H9 (cell line): ENCODE data around the gene MOB3B. TPM values are rescaled to one million over a fixed set of nuclear protein-coding genes. Genes with fewer than 3 reads are reported as not detected.

Experiments used
- DNase-seq: peaks from one replicate; pipeline ENCODE4 v3.0.0-alpha.2; 2017
- H2AFZ ChIP-seq: one replicate; pipeline ENCODE4 v1.6.1; 2013; ENCODE audit warnings: mild to moderate bottlenecking, low read length, control low read depth, moderate library complexity
- H2AK5ac ChIP-seq: 2 replicates; pipeline ENCODE4 v1.6.1; 2013; ENCODE audit warnings: low read length, control low read depth, mixed read lengths; ENCODE audit not compliant: insufficient read length
- H2BK120ac ChIP-seq: one replicate; pipeline ENCODE4 v1.6.1; 2013; ENCODE audit warnings: low read depth, mild to moderate bottlenecking, low read length, control low read depth, inconsistent platforms; ENCODE audit not compliant: poor library complexity, severe bottlenecking
- H2BK12ac ChIP-seq: 2 replicates; pipeline ENCODE4 v1.6.1; 2013; ENCODE audit warnings: low read length, control low read depth, mixed read lengths, low read depth; ENCODE audit not compliant: insufficient read length
- H2BK15ac ChIP-seq: 2 replicates; pipeline ENCODE4 v1.6.1; 2013; ENCODE audit warnings: low read depth, low read length, control low read depth
- H2BK20ac ChIP-seq: one replicate; pipeline ENCODE4 v1.6.1; 2013; ENCODE audit warnings: low read depth, mild to moderate bottlenecking, low read length, control low read depth, inconsistent platforms; ENCODE audit not compliant: poor library complexity, severe bottlenecking
- H2BK5ac ChIP-seq: 2 replicates; pipeline ENCODE4 v1.6.1; 2013; ENCODE audit warnings: low read length, control low read depth, mixed read lengths; ENCODE audit not compliant: insufficient read length
- H3K14ac ChIP-seq: 2 replicates; pipeline ENCODE4 v1.6.1; 2013; ENCODE audit warnings: low read length, control low read depth; ENCODE audit not compliant: insufficient read depth
- H3K18ac ChIP-seq: 2 replicates; pipeline ENCODE4 v1.6.1; 2013; ENCODE audit warnings: low read depth, mild to moderate bottlenecking, mixed read lengths, low read length, control low read depth; ENCODE audit not compliant: insufficient read length
- H3K23ac ChIP-seq: 2 replicates; pipeline ENCODE4 v1.6.1; 2013; ENCODE audit warnings: low read length, control low read depth, mixed read lengths, low read depth; ENCODE audit not compliant: insufficient read length
- H3K23me2 ChIP-seq: 2 replicates; pipeline ENCODE4 v1.6.1; 2013; ENCODE audit warnings: low read depth, mild to moderate bottlenecking, mixed read lengths, low read length, control low read depth; ENCODE audit not compliant: insufficient read length, poor library complexity, severe bottlenecking
- H3K27ac ChIP-seq: 2 replicates; pipeline ENCODE4 v1.5.1; 2013; ENCODE audit warnings: low read length, control low read depth, mixed read lengths, low read depth; ENCODE audit not compliant: insufficient read length
- H3K27me3 ChIP-seq: 2 replicates; pipeline ENCODE4 v1.6.1; 2013; ENCODE audit warnings: low read length, control low read depth, inconsistent platforms; ENCODE audit not compliant: insufficient read depth
- H3K4ac ChIP-seq: 2 replicates; pipeline ENCODE4 v1.6.1; 2013; ENCODE audit warnings: low read depth, mild to moderate bottlenecking, control low read depth, inconsistent platforms, low read length, moderate library complexity
- H3K4me1 ChIP-seq: 2 replicates; pipeline ENCODE4 v1.6.1; 2013; ENCODE audit warnings: low read length, control low read depth, inconsistent platforms; ENCODE audit not compliant: insufficient read depth
- H3K4me2 ChIP-seq: 2 replicates; pipeline ENCODE4 v1.6.1; 2013; ENCODE audit warnings: low read length, control low read depth, mixed read lengths; ENCODE audit not compliant: insufficient read length, insufficient read depth
- H3K56ac ChIP-seq: 2 replicates; pipeline ENCODE4 v1.6.1; 2013; ENCODE audit warnings: low read depth, mild to moderate bottlenecking, mixed read lengths, low read length, control low read depth; ENCODE audit not compliant: insufficient read length
- H3K79me1 ChIP-seq: 2 replicates; pipeline ENCODE4 v1.6.1; 2013; ENCODE audit warnings: low read depth, mild to moderate bottlenecking, moderate library complexity, low read length, control low read depth, inconsistent platforms; ENCODE audit not compliant: insufficient read depth, poor library complexity, severe bottlenecking
- H3K79me2 ChIP-seq: 2 replicates; pipeline ENCODE4 v1.6.1; 2013; ENCODE audit warnings: low read length, control low read depth, inconsistent platforms; ENCODE audit not compliant: insufficient read depth
- H3K9ac ChIP-seq: 2 replicates; pipeline ENCODE4 v1.6.1; 2013; ENCODE audit warnings: low read length, control low read depth, mixed read lengths; ENCODE audit not compliant: insufficient read length; ENCODE audit errors: extremely low read depth
- H3K9me3 ChIP-seq: one replicate; pipeline ENCODE4 v1.6.1; 2013; ENCODE audit warnings: low read depth, low read length, inconsistent platforms; ENCODE audit not compliant: control insufficient read depth
- H3T11ph ChIP-seq: one replicate; pipeline ENCODE4 v1.6.1; 2013; ENCODE audit warnings: mild to moderate bottlenecking, low read length, control low read depth, inconsistent platforms
- H4K20me1 ChIP-seq: one replicate; pipeline ENCODE4 v1.6.1; 2013; ENCODE audit not compliant: control insufficient read depth, insufficient read length, insufficient read depth
- H4K5ac ChIP-seq: 2 replicates; pipeline ENCODE4 v1.6.1; 2013; ENCODE audit warnings: low read depth, mild to moderate bottlenecking, mixed read lengths, low read length, control low read depth; ENCODE audit not compliant: insufficient read length
- H4K8ac ChIP-seq: replicated peaks from 2 replicates; pipeline ENCODE4 v1.6.1; 2013; ENCODE audit warnings: low read length, control low read depth, mixed read lengths, low read depth; ENCODE audit not compliant: insufficient read length
- H4K91ac ChIP-seq: 2 replicates; pipeline ENCODE4 v1.6.1; 2013; ENCODE audit warnings: low read depth, mild to moderate bottlenecking, moderate library complexity, mixed read lengths, low read length, control low read depth; ENCODE audit not compliant: insufficient read length
- H3K27ac Mint-ChIP-seq, 3 experiments: 2 replicates in 2 of 3; 3 replicates in 1 of 3; pipeline ENCODE4 v1.8.0; 2020 to 2021; ENCODE audit warnings: mixed read lengths in 3 of 3, mild to moderate bottlenecking in 1 of 3, moderate library complexity in 1 of 3
- H3K27me3 Mint-ChIP-seq: 2 replicates; pipeline ENCODE4 v1.8.0; 2021; ENCODE audit warnings: low read depth, mild to moderate bottlenecking, moderate library complexity, mixed read lengths
- H3K36me3 Mint-ChIP-seq, 3 experiments: 2 replicates in 2 of 3; 3 replicates in 1 of 3; pipeline ENCODE4 v1.8.0; 2020 to 2021; ENCODE audit warnings: low read depth in 3 of 3, mixed read lengths in 3 of 3; ENCODE audit not compliant: insufficient read depth in 1 of 3
- H3K4me1 Mint-ChIP-seq, 2 experiments: 2 replicates each; pipeline ENCODE4 v1.8.0; 2020; ENCODE audit warnings: mixed read lengths in 2 of 2
- H3K4me3 Mint-ChIP-seq, 2 experiments: 2 replicates in 1 of 2; 3 replicates in 1 of 2; pipeline ENCODE4 v1.8.0; 2020 to 2021; ENCODE audit warnings: mild to moderate bottlenecking in 2 of 2, mixed read lengths in 2 of 2, moderate library complexity in 1 of 2
- H3K9me3 Mint-ChIP-seq, 2 experiments: 2 replicates in 1 of 2; 3 replicates in 1 of 2; pipeline ENCODE4 v1.8.0; 2020; ENCODE audit warnings: mild to moderate bottlenecking in 2 of 2, mixed read lengths in 2 of 2, moderate library complexity in 1 of 2
- CTCF ChIP-seq: fragments of 200-600 bp; sonication (generic); conservative IDR thresholded peaks from 3 replicates; pipeline ENCODE4 v1.8.0; 2021; ENCODE audit warnings: antibody characterized with exemption, mild to moderate bottlenecking
- WGBS: extraction: QIAGEN DNeasy Blood & Tissue Kit; methylation state at CpG from one replicate; pipeline ENCODE4 v1.1.7; 2013; ENCODE audit warnings: missing lambda C conversion rate, low lambda C conversion rate, mixed read lengths; ENCODE audit not compliant: insufficient read length; ENCODE audit errors: extremely low coverage; 5-methylcytosine and 5-hydroxymethylcytosine counted together
- total RNA-seq: library from RNA; stranded (reverse); gene quantifications from 2 replicates; pipeline ENCODE4 v1.2.1, GENCODE V29; 2021

The MOB3B gene
- total RNA-seq, 1 experiment from 2014 or later = 9.8 TPM

GRCh38 chr9:27377147-27377807 is 152.3 kb downstream of the MOB3B start:
- no peak for DNase-seq
- peaks cover 2% of the 10 kb centered on the region; the same call in 1 of the 2 replicates for H3K79me2 ChIP-seq

More at GRCh38 chr9:27377147-27377807, 152.3 kb downstream of the MOB3B start:
- Histone ChIP-seq H2BK15ac (no peak overlapping the region), H4K91ac (no peak overlapping the region), H2AK5ac (no peak overlapping the region), H3K23me2 (no peaks in the 10 kb centered on the region), H4K8ac (no peak overlapping the region), H3K4me2 (no peak overlapping the region), H3K14ac (no peak overlapping the region), H3K4me1 (peaks cover 9% of the 10 kb centered on the region), H3K23ac (no peak overlapping the region), H3K9ac (no peak overlapping the region), H2BK120ac (no peak overlapping the region), H2BK12ac (no peak overlapping the region), H3K9me3 (no peaks in the 10 kb centered on the region), H3T11ph (no peak overlapping the region), H3K79me1 (no peaks in the 10 kb centered on the region), H2BK20ac (no peak overlapping the region), H2AFZ (no peak overlapping the region), H4K5ac (no peak overlapping the region), H3K56ac (no peak overlapping the region), H3K27me3 (0 out of 2 replicates have a peak, but pooled peaks cover 2% of the 10 kb centered on the region), H3K27ac (no peak overlapping the region), H4K20me1 (no peaks in the 10 kb centered on the region), H3K18ac (no peak overlapping the region), H2BK5ac (no peak overlapping the region), H3K4ac (no peak overlapping the region)
- no peak for TF ChIP-seq CTCF
- H3K4me3 Mint-ChIP-seq = no peak overlapping the region
- peaks cover 31 to 34% of the 10 kb centered on the region in 2 experiments for H3K4me1 Mint-ChIP-seq
- peak overlapping the region in 1 of 3 experiments; percentile 57; a peak in 2 of 7 replicates for H3K27ac Mint-ChIP-seq
- WGBS = no CpG with 5 or more reads among the region's 8 CpGs
- H3K9me3 Mint-ChIP-seq = no peaks in the 10 kb centered on the region; a peak in 1 of 5 replicates
- H3K36me3 Mint-ChIP-seq = no peaks in the 10 kb centered on the region; a peak in 1 of 7 replicates
- no peaks in the 10 kb centered on the region for H3K27me3 Mint-ChIP-seq
